OCI-M2 (cell line): Measurements from ENCODE around the gene CMIP.

Experiments
- DNase-seq: peaks from one replicate; lab custom pipeline; 2025; ENCODE audit not compliant: unreplicated experiment; lab: John Stamatoyannopoulos, UW

The CMIP gene

GRCh38 chr16:81651758-81652718 lies 207.4 kb downstream of the CMIP start:
- DNase-seq, result no peak

- DNase-seq, result no peak
Measured at GRCh38 chr16:81652798-81653505, 208.3 kb downstream of the CMIP start.

- no peak for DNase-seq
Measured at GRCh38 chr16:81654346-81654745, 209.7 kb downstream of the CMIP start.

GRCh38 chr16:81655469-81656162 lies 211.0 kb downstream of the CMIP start:
- DNase-seq, result no peak

- DNase-seq, result no peak
Measured at GRCh38 chr16:81657224-81657623, 212.6 kb downstream of the CMIP start.

GRCh38 chr16:81657781-81658180 lies 213.2 kb downstream of the CMIP start:
- no peak for DNase-seq

- no peak for DNase-seq
Measured at GRCh38 chr16:81658373-81658772, 213.8 kb downstream of the CMIP start.

- no peak for DNase-seq
Measured at GRCh38 chr16:81659249-81659648, 214.6 kb downstream of the CMIP start.

GRCh38 chr16:81661082-81661481 lies 216.5 kb downstream of the CMIP start:
- no peak for DNase-seq

GRCh38 chr16:81664153-81664552 lies 219.5 kb downstream of the CMIP start:
- no peak for DNase-seq

- no peak for DNase-seq
Measured at GRCh38 chr16:81665588-81665987, 221.0 kb downstream of the CMIP start.

- DNase-seq, result no peak
Measured at GRCh38 chr16:81666113-81666512, 221.5 kb downstream of the CMIP start.

GRCh38 chr16:81668243-81669097 lies 223.9 kb downstream of the CMIP start:
- DNase-seq, result no peak

- no peak for DNase-seq
Measured at GRCh38 chr16:81669473-81670350, 225.1 kb downstream of the CMIP start.

GRCh38 chr16:81671738-81672597 lies 227.4 kb downstream of the CMIP start:
- no peak for DNase-seq

GRCh38 chr16:81673432-81673831 lies 228.8 kb downstream of the CMIP start:
- no peak for DNase-seq

GRCh38 chr16:81675662-81676061 lies 231.1 kb downstream of the CMIP start:
- no peak for DNase-seq

- DNase-seq, result no peak
Measured at GRCh38 chr16:81676066-81676882, 231.7 kb downstream of the CMIP start.
